Stimulated activated CD4-positive, alpha-beta T cell treated with anti-CD3 and anti-CD28 coated beads, Interleukin-12 subunit alpha, Interleukin-12 subunit beta, amount 100 ng/mL, for 4 hours (primary cell): Measurements from ENCODE around the gene USP48.
"Not testable (repeated sequence)": the region's sequence is repeated elsewhere in the genome, so short reads cannot be mapped to it uniquely, and the experiment has no call there.

Experiments used
- DNase-seq: peaks from one replicate; pipeline ENCODE4 v3.0.0-alpha.2; 2020

USP48 gene

GRCh38 chr1:21771672-21772071 lies 11.3 kb downstream of the USP48 start:
- not testable (repeated sequence) for DNase-seq

- not testable (repeated sequence) for DNase-seq
These were observed 12.3 kb downstream of the USP48 start for GRCh38 chr1:21770602-21771001.

- DNase-seq = no peak
These were observed 12.7 kb downstream of the USP48 start for GRCh38 chr1:21770201-21770600.

- not testable (repeated sequence) for DNase-seq
These were observed 15.8 kb downstream of the USP48 start for GRCh38 chr1:21767106-21767505.

- no peak for DNase-seq
These were observed 16.7 kb downstream of the USP48 start for GRCh38 chr1:21766210-21766609.

GRCh38 chr1:21764615-21765423 lies 18.1 kb downstream of the USP48 start:
- DNase-seq = no peak

GRCh38 chr1:21763694-21764419 lies 19.1 kb downstream of the USP48 start:
- DNase-seq = no peak

GRCh38 chr1:21763236-21763635 lies 19.7 kb downstream of the USP48 start:
- no peak for DNase-seq

GRCh38 chr1:21762022-21762404 lies 20.9 kb downstream of the USP48 start:
- DNase-seq = no peak

- no peak for DNase-seq
These were observed 21.9 kb downstream of the USP48 start for GRCh38 chr1:21761052-21761451.

GRCh38 chr1:21759818-21760217 lies 23.1 kb downstream of the USP48 start:
- DNase-seq = no peak

GRCh38 chr1:21759182-21759581 lies 23.8 kb downstream of the USP48 start:
- DNase-seq = no peak

- DNase-seq = no peak
These were observed 24.3 kb downstream of the USP48 start for GRCh38 chr1:21758614-21759013.

GRCh38 chr1:21756393-21757089 lies 26.4 kb downstream of the USP48 start:
- DNase-seq = no peak

- DNase-seq = no peak
These were observed 27.9 kb downstream of the USP48 start for GRCh38 chr1:21755067-21755466.

- no peak for DNase-seq
These were observed 28.4 kb downstream of the USP48 start for GRCh38 chr1:21754583-21754982.

GRCh38 chr1:21752186-21752585 lies 30.8 kb downstream of the USP48 start:
- no peak for DNase-seq

GRCh38 chr1:21751281-21751680 lies 31.7 kb downstream of the USP48 start:
- no peak for DNase-seq

GRCh38 chr1:21750841-21751240 lies 32.1 kb downstream of the USP48 start:
- DNase-seq = no peak

- no peak for DNase-seq
These were observed 33.0 kb downstream of the USP48 start for GRCh38 chr1:21749859-21750468.

GRCh38 chr1:21749109-21749508 lies 33.8 kb downstream of the USP48 start:
- DNase-seq = no peak

- DNase-seq = no peak
These were observed 39.5 kb downstream of the USP48 start for GRCh38 chr1:21743476-21743875.

GRCh38 chr1:21742578-21742977 lies 40.4 kb downstream of the USP48 start:
- DNase-seq = no peak
